GM03348 (cell line): ENCODE measurements around the gene GGCT.
"Not testable (repeated sequence)": the region's sequence is repeated elsewhere in the genome, so short reads cannot be mapped to it uniquely, and the experiment has no call there.

Source experiments
- DNase-seq: peaks from one replicate; pipeline ENCODE4 v3.0.0; 2012; ENCODE audit warnings: low spot score

Gene GGCT

GRCh38 chr7:30515761-30516160, 11.1 kb upstream of the GGCT start:
- no peak for DNase-seq

GRCh38 chr7:30514776-30515175, 10.1 kb upstream of the GGCT start:
- DNase-seq: no peak

- DNase-seq: no peak
These were observed 9.5 kb upstream of the GGCT start for GRCh38 chr7:30514177-30514576.

- DNase-seq: no peak
These were observed 9.1 kb upstream of the GGCT start for GRCh38 chr7:30513762-30514161.

GRCh38 chr7:30511973-30512662, 7.5 kb upstream of the GGCT start:
- DNase-seq: no peak

- DNase-seq: no peak
These were observed 6.9 kb upstream of the GGCT start for GRCh38 chr7:30511494-30511893.

- peak; percentile 49 for DNase-seq
These were observed 5.8 kb upstream of the GGCT start for GRCh38 chr7:30510124-30511075.

- not testable (repeated sequence) for DNase-seq
These were observed 4.7 kb upstream of the GGCT start for GRCh38 chr7:30509171-30509857.

GRCh38 chr7:30507346-30507900, 2.8 kb upstream of the GGCT start:
- not testable (repeated sequence) for DNase-seq

- DNase-seq: no peak
These were observed 607 bp upstream of the GGCT start for GRCh38 chr7:30505174-30505697.

- DNase-seq: peak; percentile 11
These were observed 1.1 kb downstream of the GGCT start for GRCh38 chr7:30503274-30504212.

GRCh38 chr7:30502470-30503251, 2.0 kb downstream of the GGCT start:
- DNase-seq: no peak

GRCh38 chr7:30501264-30501663, 3.4 kb downstream of the GGCT start:
- no peak for DNase-seq

- no peak for DNase-seq
These were observed 11.4 kb downstream of the GGCT start for GRCh38 chr7:30493228-30493627.

GRCh38 chr7:30491417-30491816, 13.2 kb downstream of the GGCT start:
- DNase-seq: no peak

GRCh38 chr7:30487371-30487770, 17.3 kb downstream of the GGCT start:
- DNase-seq: no peak

- no peak for DNase-seq
These were observed 19.0 kb downstream of the GGCT start for GRCh38 chr7:30485667-30486066.

- DNase-seq: not testable (repeated sequence)
These were observed 23.2 kb downstream of the GGCT start for GRCh38 chr7:30481416-30481815.

GRCh38 chr7:30479202-30480120, 25.2 kb downstream of the GGCT start:
- DNase-seq: no peak
